Activated CD4-positive, alpha-beta T cell treated with anti-CD3 and anti-CD28 coated beads for 36 hours (primary cell): ENCODE results near the gene TAB2. TPM values are rescaled to one million over a fixed set of nuclear protein-coding genes. Genes with fewer than 3 reads are reported as not detected.
"Not testable (repeated sequence)": the region's sequence is repeated elsewhere in the genome, so short reads cannot be mapped to it uniquely, and the experiment has no call there.

Experiments
- ATAC-seq: fragments of 200-7000 bp; cut with Tn5 transposase; one replicate; pipeline ENCODE4 v1.10.0; 2021; ENCODE audit warnings: mild to moderate bottlenecking, moderate library complexity
- CTCF ChIA-PET: fragments of 350-600 bp; sonication (Branson Sonifier 250); formaldehyde crosslinking; loops from one replicate; lab custom pipeline; 2021; ENCODE audit warnings: antibody characterized with exemption; lab: Charles Lee
- POLR2A ChIA-PET: fragments of 350-600 bp; sonication (Branson Sonifier 250); formaldehyde crosslinking; loops from one replicate; lab custom pipeline; 2021; ENCODE audit warnings: antibody characterized with exemption, inconsistent platforms; lab: Charles Lee
- DNase-seq: peaks from one replicate; pipeline ENCODE4 v3.0.0-alpha.2; 2020
- H3K27ac Mint-ChIP-seq: one replicate; pipeline ENCODE4 v1.8.0; 2021; ENCODE audit warnings: mixed read lengths
- H3K27me3 Mint-ChIP-seq: one replicate; pipeline ENCODE4 v1.8.0; 2021; ENCODE audit warnings: mixed read lengths
- H3K36me3 Mint-ChIP-seq: one replicate; pipeline ENCODE4 v1.8.0; 2021; ENCODE audit warnings: low read depth, mixed read lengths
- H3K4me1 Mint-ChIP-seq: one replicate; pipeline ENCODE4 v1.8.0; 2021; ENCODE audit warnings: mixed read lengths
- H3K4me3 Mint-ChIP-seq: one replicate; pipeline ENCODE4 v1.8.0; 2021; ENCODE audit warnings: mild to moderate bottlenecking, moderate library complexity, mixed read lengths
- H3K9me3 Mint-ChIP-seq: one replicate; pipeline ENCODE4 v1.8.0; 2021; ENCODE audit warnings: low read depth, mixed read lengths
- intact Hi-C, 2 experiments: fragments of 100-400 bp; cut with DNase I in 1 of 2; cut with micrococcal nuclease in 1 of 2; formaldehyde crosslinking; loops; one replicate each; pipeline versions ENCODE4 v1.14.2 to v1.15.1; 2022 to 2024; cut with DNase I, micrococcal nuclease
- total RNA-seq, 2 experiments: library from RNA; stranded (reverse); gene quantifications; one replicate each; pipeline ENCODE4 v1.2.3, GENCODE V29; 2021

The TAB2 gene
- total RNA-seq, 2 experiments from 2014 or later = 65.8 to 94.1 TPM

- Mint-ChIP-seq H3K4me1 (peaks cover 7% of the 10 kb centered on the region), H3K27ac (no peak overlapping the region), H3K9me3 (no peaks in the 10 kb centered on the region), H3K36me3 (no peaks in the 10 kb centered on the region), H3K4me3 (no peak overlapping the region), H3K27me3 (no peaks in the 10 kb centered on the region)
- intact Hi-C loops = no loop called here
- ChIA-PET POLR2A (no interaction called here), CTCF (interaction anchor here (1.0 kb wide), 1 partner anchor 235 kb away, joined by 6 read pairs; no protein-coding TSS in a partner anchor)
- DNase-seq (no peak), ATAC-seq (no peak)
Measured at GRCh38 chr6:149311766-149312165, 5.7 kb upstream of the TAB2 start.

GRCh38 chr6:149313070-149313469 is 4.4 kb upstream of the TAB2 start:
- intact Hi-C loops = no loop called here
- no peaks in the 10 kb centered on the region for H3K9me3 Mint-ChIP-seq
- H3K4me1 Mint-ChIP-seq = peaks cover 7% of the 10 kb centered on the region
- H3K27ac Mint-ChIP-seq = no peak overlapping the region
- CTCF ChIA-PET = no interaction called here
- DNase-seq (no peak), ATAC-seq (no peak)
- no peaks in the 10 kb centered on the region for H3K27me3 Mint-ChIP-seq
- H3K4me3 Mint-ChIP-seq = no peak overlapping the region
- H3K36me3 Mint-ChIP-seq = no peaks in the 10 kb centered on the region
- POLR2A ChIA-PET = no interaction called here

- intact Hi-C loops = no loop called here
- Mint-ChIP-seq H3K27ac (no peak overlapping the region), H3K27me3 (no peaks in the 10 kb centered on the region), H3K36me3 (peaks cover 4% of the 10 kb centered on the region), H3K4me1 (peaks cover 7% of the 10 kb centered on the region), H3K4me3 (no peak overlapping the region), H3K9me3 (no peaks in the 10 kb centered on the region)
- DNase-seq (no peak), ATAC-seq (no peak)
- ChIA-PET POLR2A (no interaction called here), CTCF (no interaction called here)
Measured at GRCh38 chr6:149313861-149314260, 3.7 kb upstream of the TAB2 start.

GRCh38 chr6:149314325-149314905 is 3.1 kb upstream of the TAB2 start:
- no peak for DNase-seq
- no peaks in the 10 kb centered on the region for H3K9me3 Mint-ChIP-seq
- ChIA-PET POLR2A (no interaction called here), CTCF (no interaction called here)
- H3K27ac Mint-ChIP-seq = no peak overlapping the region
- intact Hi-C loops = no loop called here
- H3K36me3 Mint-ChIP-seq = peaks cover 10% of the 10 kb centered on the region
- H3K27me3 Mint-ChIP-seq = no peaks in the 10 kb centered on the region
- peaks cover 7% of the 10 kb centered on the region for H3K4me1 Mint-ChIP-seq
- H3K4me3 Mint-ChIP-seq = no peak overlapping the region
- ATAC-seq = no peak

GRCh38 chr6:149316108-149316727 is 1.3 kb upstream of the TAB2 start:
- H3K9me3 Mint-ChIP-seq = no peaks in the 10 kb centered on the region
- H3K27ac Mint-ChIP-seq = peak overlapping the region; percentile 92
- CTCF ChIA-PET = interaction anchor here (0.7 to 1.1 kb wide), 5 partner anchors 36 to 282 kb away, joined by 3 to 5 read pairs (median 3); partner anchors contain the start of gene PPIL4
- H3K27me3 Mint-ChIP-seq = no peaks in the 10 kb centered on the region
- intact Hi-C loops = loop anchor here (2.0 to 5.0 kb wide), 6 partner anchors 44 to 1281 kb away; partner anchors contain the start of gene PLEKHG1 (in 1 of the 2)
- POLR2A ChIA-PET = interaction anchor here (0.5 to 2.0 kb wide), 3 partner anchors 45 to 197 kb away, joined by 4 to 10 read pairs (median 6); no protein-coding TSS in a partner anchor
- ATAC-seq (no peak), DNase-seq (no peak)
- H3K36me3 Mint-ChIP-seq = peaks cover 18% of the 10 kb centered on the region
- peak overlapping the region; percentile 88 for H3K4me3 Mint-ChIP-seq
- peaks cover 15% of the 10 kb centered on the region for H3K4me1 Mint-ChIP-seq

GRCh38 chr6:149316740-149317643 is 520 bp upstream of the TAB2 start:
- POLR2A ChIA-PET = interaction anchor here (0.5 to 2.0 kb wide), 6 partner anchors 46 to 284 kb away, joined by 3 to 10 read pairs (median 4); no protein-coding TSS in a partner anchor
- H3K9me3 Mint-ChIP-seq = no peaks in the 10 kb centered on the region
- DNase-seq (peak; percentile 94), ATAC-seq (peak; percentile 71)
- H3K36me3 Mint-ChIP-seq = peaks cover 21% of the 10 kb centered on the region
- intact Hi-C loops = loop anchor here (1.0 to 5.0 kb wide), 7 partner anchors 45 to 1280 kb away; partner anchors contain the start of gene PLEKHG1 (in 1 of the 2)
- peaks cover 23% of the 10 kb centered on the region for H3K4me1 Mint-ChIP-seq
- no peaks in the 10 kb centered on the region for H3K27me3 Mint-ChIP-seq
- H3K27ac Mint-ChIP-seq = peak overlapping the region; percentile 92
- H3K4me3 Mint-ChIP-seq = peak overlapping the region; percentile 88
- CTCF ChIA-PET = interaction anchor here (0.7 to 1.1 kb wide), 6 partner anchors 37 to 283 kb away, joined by 3 to 5 read pairs (median 3); partner anchors contain the start of gene PPIL4

- POLR2A ChIA-PET = interaction anchor here (0.6 to 1.2 kb wide), 2 partner anchors 113 to 168 kb away, joined by 3 to 4 read pairs; no protein-coding TSS in a partner anchor
- Mint-ChIP-seq H3K36me3 (peaks cover 23% of the 10 kb centered on the region), H3K9me3 (no peaks in the 10 kb centered on the region), H3K4me1 (peaks cover 39% of the 10 kb centered on the region), H3K27ac (peak overlapping the region; percentile 96), H3K4me3 (peak overlapping the region; percentile 88), H3K27me3 (no peaks in the 10 kb centered on the region)
- CTCF ChIA-PET = interaction anchor here (1.2 to 1.6 kb wide), 2 partner anchors 179 to 184 kb away, joined by 3 read pairs; no protein-coding TSS in a partner anchor
- intact Hi-C loops = loop anchor here (1.0 to 5.0 kb wide), 14 partner anchors 18 to 1279 kb away; partner anchors contain the start of genes PLEKHG1 (in 1 of the 2) and ZC3H12D (in 1 of the 2)
- peak; percentile 37 for ATAC-seq
- DNase-seq = no peak
Measured at GRCh38 chr6:149318581-149319286, 1.2 kb downstream of the TAB2 start.

GRCh38 chr6:149319422-149319821 is 1.9 kb downstream of the TAB2 start:
- ATAC-seq = peak; percentile 12
- CTCF ChIA-PET = interaction anchor here (1.2 to 1.6 kb wide), 2 partner anchors 179 to 183 kb away, joined by 3 read pairs; no protein-coding TSS in a partner anchor

GRCh38 chr6:149320016-149320415 is 2.5 kb downstream of the TAB2 start:
- POLR2A ChIA-PET = interaction anchor here (1.1 kb wide), 1 partner anchor 100 kb away, joined by 4 read pairs; no protein-coding TSS in a partner anchor
- Mint-ChIP-seq H3K4me3 (peak overlapping the region; percentile 88), H3K36me3 (peaks cover 25% of the 10 kb centered on the region), H3K27ac (peak overlapping the region; percentile 96), H3K4me1 (peaks cover 48% of the 10 kb centered on the region)
- intact Hi-C loops, H3K27me3 Mint-ChIP-seq, CTCF ChIA-PET, H3K9me3 Mint-ChIP-seq: not testable (repeated sequence)
- DNase-seq (peak; percentile 61), ATAC-seq (peak; percentile 5)

More at GRCh38 chr6:149319422-149319821, 1.9 kb downstream of the TAB2 start:
- peaks cover 25% of the 10 kb centered on the region for H3K36me3 Mint-ChIP-seq
- H3K27ac Mint-ChIP-seq = peak overlapping the region; percentile 96
- intact Hi-C loops = loop anchor here (1.0 to 5.0 kb wide), 13 partner anchors 17 to 1278 kb away; partner anchors contain the start of genes PLEKHG1 (in 1 of the 2) and ZC3H12D (in 1 of the 2)
- H3K27me3 Mint-ChIP-seq = no peaks in the 10 kb centered on the region
- no peak for DNase-seq
- peak overlapping the region; percentile 88 for H3K4me3 Mint-ChIP-seq
- peaks cover 43% of the 10 kb centered on the region for H3K4me1 Mint-ChIP-seq
- POLR2A ChIA-PET = interaction anchor here (1.1 kb wide), 1 partner anchor 101 kb away, joined by 4 read pairs; no protein-coding TSS in a partner anchor
- no peaks in the 10 kb centered on the region for H3K9me3 Mint-ChIP-seq

GRCh38 chr6:149320796-149321195 is 3.3 kb downstream of the TAB2 start:
- H3K9me3 Mint-ChIP-seq = no peaks in the 10 kb centered on the region
- CTCF ChIA-PET = interaction anchor here (1.1 to 5.2 kb wide), 2 partner anchors 13 to 291 kb away, joined by 4 to 49 read pairs; no protein-coding TSS in a partner anchor
- H3K27me3 Mint-ChIP-seq = no peaks in the 10 kb centered on the region
- POLR2A ChIA-PET = interaction anchor here (0.6 kb wide), 1 partner anchor 105 kb away, joined by 3 read pairs; no protein-coding TSS in a partner anchor
- H3K27ac Mint-ChIP-seq = peak overlapping the region; percentile 96
- peaks cover 52% of the 10 kb centered on the region for H3K4me1 Mint-ChIP-seq
- DNase-seq (no peak), ATAC-seq (no peak)
- peak overlapping the region; percentile 88 for H3K4me3 Mint-ChIP-seq
- H3K36me3 Mint-ChIP-seq = peaks cover 31% of the 10 kb centered on the region
- intact Hi-C loops = no loop called here
